ENCODE data around the gene C3.

The C3 gene

GRCh38 chr19:6685482-6685881 lies 35.0 kb downstream of the C3 start:
- H2AFZ ChIP-seq (ENCODE audit: low read depth, low read length), result no peak overlapping the region
- no peaks in the 10 kb centered on the region for H3K79me2 ChIP-seq (ENCODE audit: low read length)
- peaks cover 30% of the 10 kb centered on the region for H3K4me1 ChIP-seq (ENCODE audit: low read length)
- no peak overlapping the region for H3K9ac ChIP-seq (ENCODE audit: low read length)
- TF ChIP-seq EZH2phosphoT487 (IDR thresholded peaks at IDR 0.05; ENCODE audit: low read depth) (no peak), CTCF (IDR thresholded peaks at IDR 0.05; ENCODE audit: low read depth, low read length) (no peak)
- no peak overlapping the region for H3K4me3 ChIP-seq (ENCODE audit: low read length)
- H3K4me2 ChIP-seq (ENCODE audit: low read length), result no peak overlapping the region
- no peaks in the 10 kb centered on the region for H4K20me1 ChIP-seq (ENCODE audit: insufficient read depth, low read length)
- peaks cover 38% of the 10 kb centered on the region for H3K27me3 ChIP-seq (ENCODE audit: low read depth, low read length)
- H3K36me3 ChIP-seq (replicated peaks; ENCODE audit: low read depth, low read length), result no peaks in the 10 kb centered on the region
- H3K9me3 ChIP-seq (ENCODE audit: insufficient read depth, low read length), result no peaks in the 10 kb centered on the region
- H3K27ac ChIP-seq (ENCODE audit: low read length), result no peak overlapping the region

- no peak for TF ChIP-seq EZH2phosphoT487 (IDR thresholded peaks at IDR 0.05; ENCODE audit: low read depth)
- no peak for TF ChIP-seq CTCF (IDR thresholded peaks at IDR 0.05; ENCODE audit: low read depth, low read length)
- no peak overlapping the region for H2AFZ ChIP-seq (ENCODE audit: low read depth, low read length)
Measured at GRCh38 chr19:6683971-6684370, 36.5 kb downstream of the C3 start.

GRCh38 chr19:6682607-6683128 lies 37.8 kb downstream of the C3 start:
- Histone ChIP-seq H3K27ac (ENCODE audit: low read length) (no peak overlapping the region), H3K9ac (ENCODE audit: low read length) (no peak overlapping the region), H3K79me2 (ENCODE audit: low read length) (no peaks in the 10 kb centered on the region), H2AFZ (ENCODE audit: low read depth, low read length) (no peak overlapping the region), H3K4me1 (ENCODE audit: low read length) (peaks cover 30% of the 10 kb centered on the region), H3K4me2 (ENCODE audit: low read length) (no peak overlapping the region), H4K20me1 (ENCODE audit: insufficient read depth, low read length) (no peaks in the 10 kb centered on the region), H3K9me3 (ENCODE audit: insufficient read depth, low read length) (no peaks in the 10 kb centered on the region), H3K36me3 (replicated peaks; ENCODE audit: low read depth, low read length) (no peaks in the 10 kb centered on the region), H3K4me3 (ENCODE audit: low read length) (no peak overlapping the region), H3K27me3 (ENCODE audit: low read depth, low read length) (peaks cover 44% of the 10 kb centered on the region)
- TF ChIP-seq CTCF (IDR thresholded peaks at IDR 0.05; ENCODE audit: low read depth, low read length) (no peak), EZH2phosphoT487 (IDR thresholded peaks at IDR 0.05; ENCODE audit: low read depth) (no peak)

More at GRCh38 chr19:6683971-6684370, 36.5 kb downstream of the C3 start:
- Histone ChIP-seq H4K20me1 (ENCODE audit: insufficient read depth, low read length) (no peaks in the 10 kb centered on the region), H3K36me3 (replicated peaks; ENCODE audit: low read depth, low read length) (no peaks in the 10 kb centered on the region), H3K27me3 (ENCODE audit: low read depth, low read length) (peaks cover 44% of the 10 kb centered on the region), H3K9me3 (ENCODE audit: insufficient read depth, low read length) (no peaks in the 10 kb centered on the region), H3K4me2 (ENCODE audit: low read length) (no peak overlapping the region), H3K4me1 (ENCODE audit: low read length) (peaks cover 30% of the 10 kb centered on the region), H3K4me3 (ENCODE audit: low read length) (no peak overlapping the region), H3K79me2 (ENCODE audit: low read length) (no peaks in the 10 kb centered on the region), H3K27ac (ENCODE audit: low read length) (no peak overlapping the region), H3K9ac (ENCODE audit: low read length) (no peak overlapping the region)

GRCh38 chr19:6680141-6680540 lies 40.3 kb downstream of the C3 start:
- Histone ChIP-seq H3K4me1 (ENCODE audit: low read length) (peaks cover 15% of the 10 kb centered on the region), H3K36me3 (replicated peaks; ENCODE audit: low read depth, low read length) (no peaks in the 10 kb centered on the region), H3K9ac (ENCODE audit: low read length) (no peak overlapping the region), H3K27me3 (ENCODE audit: low read depth, low read length) (peaks cover 38% of the 10 kb centered on the region), H3K79me2 (ENCODE audit: low read length) (no peaks in the 10 kb centered on the region), H3K4me2 (ENCODE audit: low read length) (no peak overlapping the region), H2AFZ (ENCODE audit: low read depth, low read length) (no peak overlapping the region), H3K9me3 (ENCODE audit: insufficient read depth, low read length) (no peaks in the 10 kb centered on the region), H3K27ac (ENCODE audit: low read length) (no peak overlapping the region), H4K20me1 (ENCODE audit: insufficient read depth, low read length) (no peaks in the 10 kb centered on the region), H3K4me3 (ENCODE audit: low read length) (no peak overlapping the region)
- TF ChIP-seq EZH2phosphoT487 (IDR thresholded peaks at IDR 0.05; ENCODE audit: low read depth), result no peak
- TF ChIP-seq CTCF (IDR thresholded peaks at IDR 0.05; ENCODE audit: low read depth, low read length), result no peak
